HCT116 (cell line): Measurements from ENCODE around the gene EXOC4. TPM values are rescaled to one million over a fixed set of nuclear protein-coding genes. Genes with fewer than 3 reads are reported as not detected.

Source experiments
- ATAC-seq: fragments of 200-7000 bp; cut with Tn5 transposase; 2 replicates; pipeline ENCODE4 v1.9.1; 2020; ENCODE audit warnings: mild to moderate bottlenecking, moderate library complexity
- BruUV-seq: library from RNA; stranded (reverse); fragments of 400-500 nt; replicated peaks from 2 replicates; lab custom pipeline; 2021; lab: Mats Ljungman, UMichigan
- CTCF ChIA-PET: fragments of 300-600 bp; sonication (Branson Sonifier 250); formaldehyde crosslinking; loops from one replicate; lab custom pipeline; 2021; ENCODE audit warnings: antibody characterized with exemption; lab: Charles Lee
- POLR2A ChIA-PET: fragments of 300-600, 350-600 bp; sonication (Branson Sonifier 250); formaldehyde crosslinking; loops from one replicate; lab custom pipeline; 2021; ENCODE audit warnings: antibody characterized with exemption; lab: Charles Lee
- RAD21 ChIA-PET, 2 experiments: fragments of 300-600 bp; sonication (Branson Sonifier 250); formaldehyde crosslinking; loops; one replicate each; lab custom pipeline; 2023; ENCODE audit warnings: low total read pairs in 2 of 2; ENCODE audit not compliant: uncharacterized antibody in 2 of 2, unreplicated experiment in 2 of 2, low non-redundant PET in 1 of 2; lab: Charles Lee
- DNase-seq: peaks from one replicate; pipeline ENCODE4 v3.0.0-alpha.2; 2010; ENCODE audit warnings: low read depth, low spot score
- H2AFZ ChIP-seq: fragments of 200-600 bp; shearing (Covaris generic), sonication (generic); 2 replicates; pipeline ENCODE4 v1.6.1; 2017; ENCODE audit warnings: low read depth, mixed run types, mixed read lengths, antibody characterized with exemption, low read length; ENCODE audit not compliant: poor library complexity, severe bottlenecking
- H3K27ac ChIP-seq: 2 replicates; pipeline ENCODE4 v1.5.1; 2012; ENCODE audit warnings: low read depth, low read length
- H3K27me3 ChIP-seq: fragments of 200-600 bp; sonication (generic); 2 replicates; pipeline ENCODE4 v1.6.1; 2016; ENCODE audit warnings: mixed run types, low read length, mixed read lengths; ENCODE audit not compliant: insufficient read depth
- H3K36me3 ChIP-seq, 2 experiments: fragments of 200-500 bp in 1 of 2; fragments of 200-600 bp in 1 of 2; sonication (Bioruptor generic) in 1 of 2; sonication (generic) in 1 of 2; 2 replicates each; pipeline versions ENCODE4 v1.5.1 to v1.6.1; 2014 to 2016; ENCODE audit warnings: low read length in 2 of 2, inconsistent platforms in 1 of 2, mixed read lengths in 1 of 2, mixed run types in 1 of 2; ENCODE audit not compliant: insufficient read depth in 2 of 2, control insufficient read depth in 1 of 2
- H3K4me1 ChIP-seq, 2 experiments: fragments of 200-600 bp in 1 of 2; sonication (generic) in 1 of 2; 2 replicates each; pipeline versions ENCODE4 v1.5.1 to v1.6.1; 2012 to 2017; ENCODE audit warnings: low read length in 2 of 2, inconsistent platforms in 1 of 2, mild to moderate bottlenecking in 1 of 2, mixed read lengths in 1 of 2, mixed run types in 1 of 2, moderate library complexity in 1 of 2; ENCODE audit not compliant: insufficient read depth in 2 of 2, control insufficient read depth in 1 of 2
- H3K4me2 ChIP-seq: fragments of 200-600 bp; sonication (generic); 2 replicates; pipeline ENCODE4 v1.6.1; 2017; ENCODE audit warnings: mixed run types, low read length, mixed read lengths
- H3K4me3 ChIP-seq, 2 experiments: fragments of 200-600 bp in 1 of 2; sonication (generic) in 1 of 2; replicated peaks in 1 of 2; 2 replicates each; pipeline ENCODE4 v1.5.1; 2011 to 2016; ENCODE audit warnings: low read length in 2 of 2, control low read depth in 1 of 2, low read depth in 1 of 2, mild to moderate bottlenecking in 1 of 2, mixed read lengths in 1 of 2, mixed run types in 1 of 2
- H3K79me2 ChIP-seq: fragments of 200-600 bp; sonication (generic); 2 replicates; pipeline ENCODE4 v1.6.1; 2017; ENCODE audit warnings: mild to moderate bottlenecking, mixed run types, low read length, moderate library complexity, mixed read lengths; ENCODE audit not compliant: insufficient read depth
- H3K9ac ChIP-seq: fragments of 200-600 bp; sonication (generic); 2 replicates; pipeline ENCODE4 v1.6.1; 2016; ENCODE audit warnings: low read length, mixed read lengths
- H3K9me2 ChIP-seq: fragments of 200-600 bp; sonication (generic), shearing (Covaris generic); 2 replicates; pipeline ENCODE4 v1.6.1; 2017; ENCODE audit warnings: mixed run types, mild to moderate bottlenecking, moderate library complexity; ENCODE audit not compliant: insufficient read depth
- H3K9me3 ChIP-seq, 2 experiments: fragments of 200-500 bp in 1 of 2; fragments of 200-600 bp in 1 of 2; sonication (Bioruptor generic) in 1 of 2; sonication (generic) in 1 of 2; 2 replicates each; pipeline ENCODE4 v1.6.1; 2014 to 2017; ENCODE audit warnings: low read length in 2 of 2, mixed read lengths in 2 of 2, inconsistent platforms in 1 of 2, low read depth in 1 of 2, mild to moderate bottlenecking in 1 of 2, mixed run types in 1 of 2, moderate library complexity in 1 of 2; ENCODE audit not compliant: control insufficient read depth in 1 of 2, insufficient read depth in 1 of 2
- H4K20me1 ChIP-seq: fragments of 200-600 bp; sonication (generic), shearing (Covaris generic); 2 replicates; pipeline ENCODE4 v1.6.1; 2017; ENCODE audit warnings: mixed run types, mild to moderate bottlenecking, moderate library complexity; ENCODE audit not compliant: insufficient read depth
- CBX3 ChIP-seq: IDR thresholded peaks from 2 replicates; pipeline ENCODE4 v1.6.1; 2012; ENCODE audit warnings: low read depth
- EGR1 ChIP-seq: IDR thresholded peaks from 2 replicates; pipeline ENCODE4 v1.6.1; 2012; ENCODE audit warnings: low read depth
- EZH2 ChIP-seq: fragments of 200-600 bp; sonication (generic); IDR thresholded peaks from 2 replicates; pipeline ENCODE4 v1.6.1; 2017; ENCODE audit warnings: antibody characterized with exemption, mixed run types
- POLR2A ChIP-seq: IDR thresholded peaks from 2 replicates; pipeline ENCODE4 v1.7.0; 2011; ENCODE audit warnings: borderline replicate concordance; ENCODE audit not compliant: insufficient read depth, insufficient read length; ENCODE audit errors: extremely low read depth
- POLR2AphosphoS5 ChIP-seq: IDR thresholded peaks from 2 replicates; pipeline ENCODE4 v1.6.1; 2011; ENCODE audit warnings: mild to moderate bottlenecking, low read depth, low read length, moderate library complexity
- SIN3A ChIP-seq: IDR thresholded peaks from 2 replicates; pipeline ENCODE4 v1.6.1; 2012; ENCODE audit warnings: low read depth
- SP1 ChIP-seq: IDR thresholded peaks from 2 replicates; pipeline ENCODE4 v1.6.1; 2012; ENCODE audit warnings: low read depth
- YY1 ChIP-seq: IDR thresholded peaks from 2 replicates; pipeline ENCODE4 v1.6.1; 2011; ENCODE audit warnings: low read length, low read depth, moderate library complexity, mild to moderate bottlenecking; ENCODE audit not compliant: insufficient replicate concordance; ENCODE audit errors: extremely low read depth
- ZNF274 ChIP-seq: fragments of 200-500 bp; sonication (Bioruptor generic); IDR thresholded peaks from 2 replicates; pipeline ENCODE4 v1.6.1; 2014; ENCODE audit warnings: mild to moderate bottlenecking, low read depth, low read length, inconsistent platforms
- intact Hi-C: fragments of 100-400 bp; cut with micrococcal nuclease; formaldehyde crosslinking; loops from 2 replicates; pipeline ENCODE4 v1.10.0; 2022
- total RNA-seq: library from RNA; stranded (reverse); gene quantifications from one replicate; pipeline ENCODE4 v1.2.1, GENCODE V29; 2021; ENCODE audit not compliant: unreplicated experiment
- TF ChIP-seq, protein P1 (sequence below): IDR thresholded peaks from 2 replicates; pipeline ENCODE4 v1.6.1; 2012; ENCODE audit warnings: low read depth
- TF ChIP-seq, protein P2 (sequence below): IDR thresholded peaks from 2 replicates; pipeline ENCODE4 v1.6.1; 2012
- TF ChIP-seq, protein P3 (sequence below), 3 experiments: fragments of 200-600 bp in 1 of 3; sonication (generic) in 1 of 3; IDR thresholded peaks in 2 of 3; conservative IDR thresholded peaks in 1 of 3; 2 replicates each; pipeline ENCODE4 v1.5.1; 2012 to 2017; ENCODE audit warnings: low read depth in 2 of 3, low read length in 2 of 3, antibody characterized with exemption in 1 of 3, borderline replicate concordance in 1 of 3, control low read depth in 1 of 3, mild to moderate bottlenecking in 1 of 3, mixed read lengths in 1 of 3, mixed run types in 1 of 3, moderate library complexity in 1 of 3; ENCODE audit not compliant: insufficient read depth in 1 of 3

EXOC4 gene
- total RNA-seq, 1 experiment from 2014 or later, result 40.3 TPM

DNA sequence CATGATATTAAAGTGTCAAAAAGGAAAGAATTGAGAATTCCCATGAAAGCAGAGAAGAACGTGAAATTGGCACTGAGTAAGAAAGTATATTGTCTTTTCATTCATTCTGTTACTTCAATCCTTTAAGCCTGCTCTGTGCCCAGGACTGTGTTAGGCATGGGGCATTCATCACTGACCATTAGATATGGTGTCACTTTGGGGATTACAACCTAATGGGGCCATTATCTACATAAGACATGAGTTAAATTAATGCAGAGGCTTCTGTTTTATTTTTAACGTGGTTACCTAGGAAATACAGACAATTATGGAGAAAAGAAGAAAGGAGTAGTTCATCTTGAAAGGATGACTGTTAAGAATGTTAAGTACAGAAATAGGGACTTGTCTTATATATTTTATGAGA, 710.8 kb downstream of the EXOC4 start:
- Histone ChIP-seq H3K4me1 (no peaks in the 10 kb centered on the region), H3K4me3 (no peak overlapping the region), H3K4me2 (no peak overlapping the region), H3K27me3 (no peaks in the 10 kb centered on the region), H3K27ac (no peak overlapping the region), H3K9me3 (no peaks in the 10 kb centered on the region), H2AFZ (no peak overlapping the region), H3K9me2 (no peaks in the 10 kb centered on the region), H3K36me3 (no peaks in the 10 kb centered on the region), H4K20me1 (no peaks in the 10 kb centered on the region), H3K9ac (no peak overlapping the region), H3K79me2 (no peaks in the 10 kb centered on the region)
- CTCF ChIA-PET, result no interaction called here
- BruUV-seq, result no TSS peak
- ATAC-seq (no peak), DNase-seq (no peak)
- TF ChIP-seq EZH2 (no peak), POLR2A (no peak)
- TF ChIP-seq, protein P1, sequence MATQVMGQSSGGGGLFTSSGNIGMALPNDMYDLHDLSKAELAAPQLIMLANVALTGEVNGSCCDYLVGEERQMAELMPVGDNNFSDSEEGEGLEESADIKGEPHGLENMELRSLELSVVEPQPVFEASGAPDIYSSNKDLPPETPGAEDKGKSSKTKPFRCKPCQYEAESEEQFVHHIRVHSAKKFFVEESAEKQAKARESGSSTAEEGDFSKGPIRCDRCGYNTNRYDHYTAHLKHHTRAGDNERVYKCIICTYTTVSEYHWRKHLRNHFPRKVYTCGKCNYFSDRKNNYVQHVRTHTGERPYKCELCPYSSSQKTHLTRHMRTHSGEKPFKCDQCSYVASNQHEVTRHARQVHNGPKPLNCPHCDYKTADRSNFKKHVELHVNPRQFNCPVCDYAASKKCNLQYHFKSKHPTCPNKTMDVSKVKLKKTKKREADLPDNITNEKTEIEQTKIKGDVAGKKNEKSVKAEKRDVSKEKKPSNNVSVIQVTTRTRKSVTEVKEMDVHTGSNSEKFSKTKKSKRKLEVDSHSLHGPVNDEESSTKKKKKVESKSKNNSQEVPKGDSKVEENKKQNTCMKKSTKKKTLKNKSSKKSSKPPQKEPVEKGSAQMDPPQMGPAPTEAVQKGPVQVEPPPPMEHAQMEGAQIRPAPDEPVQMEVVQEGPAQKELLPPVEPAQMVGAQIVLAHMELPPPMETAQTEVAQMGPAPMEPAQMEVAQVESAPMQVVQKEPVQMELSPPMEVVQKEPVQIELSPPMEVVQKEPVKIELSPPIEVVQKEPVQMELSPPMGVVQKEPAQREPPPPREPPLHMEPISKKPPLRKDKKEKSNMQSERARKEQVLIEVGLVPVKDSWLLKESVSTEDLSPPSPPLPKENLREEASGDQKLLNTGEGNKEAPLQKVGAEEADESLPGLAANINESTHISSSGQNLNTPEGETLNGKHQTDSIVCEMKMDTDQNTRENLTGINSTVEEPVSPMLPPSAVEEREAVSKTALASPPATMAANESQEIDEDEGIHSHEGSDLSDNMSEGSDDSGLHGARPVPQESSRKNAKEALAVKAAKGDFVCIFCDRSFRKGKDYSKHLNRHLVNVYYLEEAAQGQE, result no peak
- intact Hi-C loops, result no loop called here
- RAD21 ChIA-PET, result no interaction called here
- POLR2A ChIA-PET, result no interaction called here

DNA sequence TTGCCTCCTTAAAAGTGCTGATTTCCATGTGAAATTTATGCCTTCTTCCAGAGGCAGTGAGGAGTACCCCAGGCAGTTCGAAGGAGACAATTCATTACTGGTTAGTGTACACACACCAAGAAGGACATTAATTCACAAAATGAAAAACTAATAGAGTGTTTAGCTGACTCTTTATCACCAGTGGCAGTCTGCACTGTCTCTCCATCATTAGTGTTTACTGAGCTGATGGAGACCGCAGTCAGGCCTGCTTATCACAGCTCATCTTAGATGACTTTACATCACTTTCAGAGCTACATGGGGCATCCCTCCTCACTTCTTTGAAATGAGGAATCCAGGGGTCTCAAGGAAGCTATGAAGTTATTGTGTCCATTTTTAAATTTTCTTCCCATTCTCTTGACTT, 718.7 kb downstream of the EXOC4 start:
- BruUV-seq, result no TSS peak
- ATAC-seq, result no peak

More for the DNA sequence above, 718.7 kb downstream of the EXOC4 start:
- H3K27me3 ChIP-seq, result no peaks in the 10 kb centered on the region
- H3K4me1 ChIP-seq, result no peaks in the 10 kb centered on the region
- no peaks in the 10 kb centered on the region for H3K9me2 ChIP-seq
- H4K20me1 ChIP-seq, result no peaks in the 10 kb centered on the region
- CTCF ChIA-PET, result no interaction called here
- no peak overlapping the region for H3K4me3 ChIP-seq
- H3K36me3 ChIP-seq, result no peaks in the 10 kb centered on the region
- H3K27ac ChIP-seq, result no peak overlapping the region
- TF ChIP-seq ZNF274 (no peak), YY1 (no peak), SIN3A (no peak), EGR1 (no peak), CBX3 (no peak), POLR2AphosphoS5 (no peak), SP1 (no peak)
- TF ChIP-seq, protein P2, sequence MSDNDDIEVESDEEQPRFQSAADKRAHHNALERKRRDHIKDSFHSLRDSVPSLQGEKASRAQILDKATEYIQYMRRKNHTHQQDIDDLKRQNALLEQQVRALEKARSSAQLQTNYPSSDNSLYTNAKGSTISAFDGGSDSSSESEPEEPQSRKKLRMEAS, result no peak
- TF ChIP-seq, protein P3, sequence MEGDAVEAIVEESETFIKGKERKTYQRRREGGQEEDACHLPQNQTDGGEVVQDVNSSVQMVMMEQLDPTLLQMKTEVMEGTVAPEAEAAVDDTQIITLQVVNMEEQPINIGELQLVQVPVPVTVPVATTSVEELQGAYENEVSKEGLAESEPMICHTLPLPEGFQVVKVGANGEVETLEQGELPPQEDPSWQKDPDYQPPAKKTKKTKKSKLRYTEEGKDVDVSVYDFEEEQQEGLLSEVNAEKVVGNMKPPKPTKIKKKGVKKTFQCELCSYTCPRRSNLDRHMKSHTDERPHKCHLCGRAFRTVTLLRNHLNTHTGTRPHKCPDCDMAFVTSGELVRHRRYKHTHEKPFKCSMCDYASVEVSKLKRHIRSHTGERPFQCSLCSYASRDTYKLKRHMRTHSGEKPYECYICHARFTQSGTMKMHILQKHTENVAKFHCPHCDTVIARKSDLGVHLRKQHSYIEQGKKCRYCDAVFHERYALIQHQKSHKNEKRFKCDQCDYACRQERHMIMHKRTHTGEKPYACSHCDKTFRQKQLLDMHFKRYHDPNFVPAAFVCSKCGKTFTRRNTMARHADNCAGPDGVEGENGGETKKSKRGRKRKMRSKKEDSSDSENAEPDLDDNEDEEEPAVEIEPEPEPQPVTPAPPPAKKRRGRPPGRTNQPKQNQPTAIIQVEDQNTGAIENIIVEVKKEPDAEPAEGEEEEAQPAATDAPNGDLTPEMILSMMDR (IDR thresholded peaks at IDR 0.05 in 2 of 3, conservative IDR thresholded peaks at IDR 0.05 in 1 of 3; ENCODE audit: borderline replicate concordance in 1 of 3, insufficient read depth in 1 of 3, low read depth in 2 of 3, low read length in 2 of 3), result no peak
- H3K9ac ChIP-seq, result no peak overlapping the region
- intact Hi-C loops, result no loop called here
- H3K9me3 ChIP-seq, result no peaks in the 10 kb centered on the region
- no peaks in the 10 kb centered on the region for H3K79me2 ChIP-seq
- H3K4me2 ChIP-seq, result no peak overlapping the region
- no peak overlapping the region for H2AFZ ChIP-seq
- RAD21 ChIA-PET, result no interaction called here
- POLR2A ChIA-PET, result no interaction called here
- DNase-seq, result no peak
